NCI-H2196 treated with DMSO at 0.1 percent for 48 hours (cell line): ENCODE measurements around the gene ZDHHC6.
"Not testable (repeated sequence)": the region's sequence is repeated elsewhere in the genome, so short reads cannot be mapped to it uniquely, and the experiment has no call there.

Experiments used
- DNase-seq: peaks from one replicate; lab custom pipeline; 2025; ENCODE audit not compliant: unreplicated experiment; lab: John Stamatoyannopoulos, UW

Gene ZDHHC6

GRCh38 chr10:112446055-112446854 lies 459 bp downstream of the ZDHHC6 start:
- DNase-seq = no peak

GRCh38 chr10:112442063-112442462 lies 4.7 kb downstream of the ZDHHC6 start:
- no peak for DNase-seq

GRCh38 chr10:112441520-112441919 lies 5.2 kb downstream of the ZDHHC6 start:
- no peak for DNase-seq

- no peak for DNase-seq
These were observed 8.4 kb downstream of the ZDHHC6 start for GRCh38 chr10:112438356-112438755.

- DNase-seq = no peak
These were observed 11.6 kb downstream of the ZDHHC6 start for GRCh38 chr10:112434988-112435619.

GRCh38 chr10:112433136-112433535 lies 13.6 kb downstream of the ZDHHC6 start:
- DNase-seq = no peak

GRCh38 chr10:112429654-112430230 lies 17.0 kb downstream of the ZDHHC6 start:
- DNase-seq = no peak

GRCh38 chr10:112429147-112429546 lies 17.6 kb downstream of the ZDHHC6 start:
- no peak for DNase-seq

- no peak for DNase-seq
These were observed 20.6 kb downstream of the ZDHHC6 start for GRCh38 chr10:112426111-112426510.

- DNase-seq = no peak
These were observed 22.1 kb downstream of the ZDHHC6 start for GRCh38 chr10:112424651-112425050.

- DNase-seq = no peak
These were observed 25.0 kb downstream of the ZDHHC6 start for GRCh38 chr10:112421731-112422130.

GRCh38 chr10:112412696-112413095 lies 34.0 kb downstream of the ZDHHC6 start:
- DNase-seq = no peak

- DNase-seq = no peak
These were observed 37.0 kb downstream of the ZDHHC6 start for GRCh38 chr10:112409755-112410154.

GRCh38 chr10:112409299-112409698 lies 37.4 kb downstream of the ZDHHC6 start:
- DNase-seq = no peak

- DNase-seq = no peak
These were observed 39.0 kb downstream of the ZDHHC6 start for GRCh38 chr10:112407696-112408095.

GRCh38 chr10:112406806-112407205 lies 39.9 kb downstream of the ZDHHC6 start:
- DNase-seq = not testable (repeated sequence)

- no peak for DNase-seq
These were observed 42.1 kb downstream of the ZDHHC6 start for GRCh38 chr10:112404617-112405016.

GRCh38 chr10:112402917-112403316 lies 43.8 kb downstream of the ZDHHC6 start:
- no peak for DNase-seq

- DNase-seq = no peak
These were observed 49.1 kb downstream of the ZDHHC6 start for GRCh38 chr10:112397592-112397991.

- DNase-seq = no peak
These were observed 50.7 kb downstream of the ZDHHC6 start for GRCh38 chr10:112395809-112396530.

GRCh38 chr10:112394475-112394875 lies 52.2 kb downstream of the ZDHHC6 start:
- DNase-seq = no peak

- no peak for DNase-seq
These were observed 52.9 kb downstream of the ZDHHC6 start for GRCh38 chr10:112393827-112394226.
